BJ (cell line): ENCODE data around the gene GSTM3. TPM values are rescaled to one million over a fixed set of nuclear protein-coding genes. Genes with fewer than 3 reads are reported as not detected.

ENCODE experiments used
- CTCF ChIA-PET: fragments of 350-600 bp; formaldehyde crosslinking; extraction: SDS; loops from one replicate; lab custom pipeline; 2021; ENCODE audit warnings: antibody characterized with exemption, inconsistent platforms; lab: Yijun Ruan, JAX
- POLR2A ChIA-PET: fragments of 300-600 bp; sonication (Branson Sonifier 250); formaldehyde crosslinking; extraction: SDS; loops from one replicate; lab custom pipeline; 2021; ENCODE audit warnings: antibody characterized with exemption; lab: Charles Lee
- DNase-seq: peaks from one replicate; pipeline ENCODE4 v3.0.0-alpha.2; 2011; ENCODE audit warnings: low read depth
- H3K27me3 ChIP-seq: 2 replicates; pipeline ENCODE4 v1.6.0; 2011; ENCODE audit warnings: low read length; ENCODE audit not compliant: control insufficient read depth, insufficient read depth
- H3K36me3 ChIP-seq: 2 replicates; pipeline ENCODE4 v1.5.1; 2011; ENCODE audit warnings: low read length; ENCODE audit not compliant: control insufficient read depth, insufficient read depth
- H3K4me3 ChIP-seq: 2 replicates; pipeline ENCODE4 v1.5.1; 2011; ENCODE audit warnings: low read depth, mild to moderate bottlenecking, control low read depth, low read length
- polyA plus RNA-seq: library from polyadenylated mRNA; depleted of rRNA; stranded (reverse); fragments of >200 nt; gene quantifications from 2 replicates; pipeline ENCODE4 v1.2.3, GENCODE V29; 2011
- TF ChIP-seq, protein P1 (sequence below): IDR thresholded peaks from 2 replicates; pipeline ENCODE4 v1.5.1; 2011; ENCODE audit warnings: low read depth, mild to moderate bottlenecking, control low read depth, inconsistent platforms, low read length, moderate library complexity; ENCODE audit not compliant: insufficient read depth

The GSTM3 gene
- polyA plus RNA-seq, 1 experiment = 113 TPM

GRCh38 chr1:109780982-109781381 lies 40.1 kb upstream of the GSTM3 start:
- Histone ChIP-seq H3K27me3 (no peaks in the 10 kb centered on the region), H3K4me3 (no peak overlapping the region), H3K36me3 (no peaks in the 10 kb centered on the region)
- POLR2A ChIA-PET = no interaction called here
- CTCF ChIA-PET = interaction anchor here (0.8 to 26.2 kb wide), 4 partner anchors 11 to 231 kb away, joined by 3 to 763 read pairs (median 41); partner anchors contain the start of gene AHCYL1
- TF ChIP-seq, protein P1, sequence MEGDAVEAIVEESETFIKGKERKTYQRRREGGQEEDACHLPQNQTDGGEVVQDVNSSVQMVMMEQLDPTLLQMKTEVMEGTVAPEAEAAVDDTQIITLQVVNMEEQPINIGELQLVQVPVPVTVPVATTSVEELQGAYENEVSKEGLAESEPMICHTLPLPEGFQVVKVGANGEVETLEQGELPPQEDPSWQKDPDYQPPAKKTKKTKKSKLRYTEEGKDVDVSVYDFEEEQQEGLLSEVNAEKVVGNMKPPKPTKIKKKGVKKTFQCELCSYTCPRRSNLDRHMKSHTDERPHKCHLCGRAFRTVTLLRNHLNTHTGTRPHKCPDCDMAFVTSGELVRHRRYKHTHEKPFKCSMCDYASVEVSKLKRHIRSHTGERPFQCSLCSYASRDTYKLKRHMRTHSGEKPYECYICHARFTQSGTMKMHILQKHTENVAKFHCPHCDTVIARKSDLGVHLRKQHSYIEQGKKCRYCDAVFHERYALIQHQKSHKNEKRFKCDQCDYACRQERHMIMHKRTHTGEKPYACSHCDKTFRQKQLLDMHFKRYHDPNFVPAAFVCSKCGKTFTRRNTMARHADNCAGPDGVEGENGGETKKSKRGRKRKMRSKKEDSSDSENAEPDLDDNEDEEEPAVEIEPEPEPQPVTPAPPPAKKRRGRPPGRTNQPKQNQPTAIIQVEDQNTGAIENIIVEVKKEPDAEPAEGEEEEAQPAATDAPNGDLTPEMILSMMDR = no peak
- no peak for DNase-seq

DNA sequence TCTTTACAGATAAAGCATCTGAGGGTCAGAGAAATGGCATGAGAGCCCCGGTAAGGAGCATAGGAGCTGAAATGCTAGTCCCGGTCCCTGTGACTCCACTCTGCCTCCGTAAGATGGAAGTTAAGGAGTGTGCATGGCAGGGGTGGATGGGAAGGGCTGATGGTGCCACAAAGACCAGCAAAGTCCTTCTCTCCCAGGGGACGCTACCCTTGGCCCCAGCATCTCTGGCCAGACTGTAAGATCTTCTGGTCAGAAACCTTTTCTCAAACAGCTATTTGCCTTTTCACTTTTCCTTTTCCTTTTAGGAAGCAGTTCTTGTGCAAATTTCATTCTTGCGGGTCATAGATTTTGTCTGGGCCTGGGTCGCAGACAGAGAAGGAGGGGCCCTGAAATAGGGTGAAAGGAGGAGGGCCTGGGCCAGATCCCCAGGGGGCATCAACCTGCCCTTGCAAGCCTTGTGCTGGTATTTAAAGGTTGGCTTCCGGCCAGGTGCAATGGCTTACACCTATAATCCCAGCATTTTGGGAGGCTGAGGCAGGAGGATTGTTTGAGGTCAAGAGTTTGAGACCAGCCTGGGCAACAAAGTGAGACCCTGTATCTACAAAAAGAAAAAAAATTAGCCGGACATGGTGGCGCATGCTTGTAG lies 37.3 kb upstream of the GSTM3 start:
- Histone ChIP-seq H3K27me3 (no peaks in the 10 kb centered on the region; the same call in 1 of the 2 replicates), H3K36me3 (no peaks in the 10 kb centered on the region), H3K4me3 (no peak overlapping the region)
- TF ChIP-seq, protein P1 = no peak
- DNase-seq = no peak
- POLR2A ChIA-PET = interaction anchor here (1.9 kb wide), 1 partner anchor 206 kb away, joined by 9 read pairs; the partner anchor contains the start of gene AHCYL1
- CTCF ChIA-PET = interaction anchor here (1.1 to 26.2 kb wide), 15 partner anchors 14 to 284 kb away, joined by 3 to 763 read pairs (median 8); partner anchors contain the start of genes AHCYL1, CSF1, CYB561D1 and GPR61

GRCh38 chr1:109777436-109777835 lies 36.6 kb upstream of the GSTM3 start:
- no peaks in the 10 kb centered on the region; the same call in 1 of the 2 replicates for H3K27me3 ChIP-seq
- CTCF ChIA-PET = interaction anchor here (0.6 to 26.2 kb wide), 38 partner anchors 9 to 331 kb away, joined by 3 to 763 read pairs (median 4); partner anchors contain the start of genes AHCYL1, CSF1, GNAI3 and GPR61
- POLR2A ChIA-PET = interaction anchor here (1.0 to 1.9 kb wide), 2 partner anchors 134 to 207 kb away, joined by 3 to 9 read pairs; partner anchors contain the start of gene AHCYL1
- no peaks in the 10 kb centered on the region for H3K36me3 ChIP-seq
- no peak overlapping the region for H3K4me3 ChIP-seq
- TF ChIP-seq, protein P1 = no peak
- no peak for DNase-seq

DNA sequence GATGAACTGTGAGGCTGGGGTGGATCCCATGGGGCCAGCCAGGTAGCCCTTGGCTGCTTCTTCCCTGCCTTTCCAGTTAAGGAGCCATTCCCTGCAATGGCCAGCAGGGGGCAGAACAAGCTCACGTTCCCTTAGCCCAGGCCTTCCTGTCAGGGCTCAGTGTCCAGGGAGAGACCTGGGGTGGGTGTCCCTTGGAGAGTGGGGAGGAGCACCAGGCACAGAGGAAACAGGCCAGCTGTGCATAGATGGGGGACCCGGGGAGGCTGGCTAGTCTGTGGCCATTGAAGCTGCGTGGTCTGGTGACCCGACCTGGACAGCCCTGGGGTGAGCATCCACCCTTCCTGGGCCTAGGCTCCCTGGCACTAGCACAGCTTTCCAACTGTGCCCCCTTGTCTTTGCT lies 36.1 kb upstream of the GSTM3 start:
- Histone ChIP-seq H3K27me3 (no peaks in the 10 kb centered on the region; the same call in 1 of the 2 replicates), H3K4me3 (no peak overlapping the region), H3K36me3 (no peaks in the 10 kb centered on the region)
- TF ChIP-seq, protein P1 = peak; percentile 96
- POLR2A ChIA-PET = interaction anchor here (1.0 to 1.9 kb wide), 2 partner anchors 135 to 208 kb away, joined by 3 to 9 read pairs; partner anchors contain the start of gene AHCYL1
- CTCF ChIA-PET = interaction anchor here (0.6 to 26.2 kb wide), 40 partner anchors 9 to 332 kb away, joined by 3 to 763 read pairs (median 4); partner anchors contain the start of genes AHCYL1, CSF1, GNAI3 and GPR61
- no peak for DNase-seq
